Right lobe of liver (tissue), 4 donors: ENCODE measurements around the gene SRGN.

ENCODE experiments used
- CTCF ChIP-seq, 4 donors: fragments of 200-600 bp in 3 of 4; fragments of 450-650 bp in 1 of 4; IDR thresholded peaks; one replicate each; pipeline versions ENCODE4 v1.5.1 to v1.8.0; 2016 to 2022; ENCODE audit warnings: antibody characterized with exemption in 4 of 4, mild to moderate bottlenecking in 2 of 4
- POLR2A ChIP-seq: fragments of 450-650 bp; IDR thresholded peaks from one replicate; pipeline ENCODE4 v1.6.1; 2017; ENCODE audit warnings: antibody characterized with exemption, mild to moderate bottlenecking
- donor health status: DM: no; HTN: no; CAD: no.
- donor health status: DM: no; HTN: no; CAD: no.
- donor health status: DM: no; HTN: yes; CAD: no.

GRCh38 chr10:69068549-69068948 lies 19.4 kb upstream of the SRGN start:
- TF ChIP-seq CTCF (IDR thresholded peaks at IDR 0.05) = no peak
- TF ChIP-seq POLR2A = no peak
